GM21367 (cell line): Measurements from ENCODE around the gene WIPF1.

Source experiments
- ATAC-seq: cut with Tn5 transposase; IDR thresholded peaks from one replicate; pipeline ENCODE4 v1.9.1; 2021; ENCODE audit not compliant: unreplicated experiment

The WIPF1 gene

DNA sequence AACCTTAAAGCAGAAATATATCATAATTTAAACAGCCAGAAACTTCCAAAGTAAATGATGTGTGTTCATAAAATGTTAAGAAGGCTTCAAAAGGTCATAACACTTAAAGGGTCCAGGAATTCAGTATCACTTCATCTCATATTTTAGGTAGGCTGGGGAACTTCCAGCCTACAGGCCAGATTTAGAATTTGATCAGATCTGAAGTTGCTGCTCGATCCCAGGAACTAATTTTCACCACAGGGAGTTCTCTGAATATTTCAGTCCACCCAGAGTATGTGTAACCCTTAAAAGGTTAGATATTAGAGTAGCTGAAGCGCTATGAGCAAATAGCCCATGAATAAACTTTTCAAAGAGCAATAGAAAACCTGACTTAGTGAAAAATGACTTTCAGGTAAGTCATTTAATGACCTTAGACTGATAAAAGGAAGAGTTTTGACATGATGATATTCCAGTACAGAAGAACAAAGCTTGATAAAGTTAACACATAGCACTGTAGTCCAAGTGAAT lies 1.7 kb downstream of the WIPF1 start:
- no peak for ATAC-seq

DNA sequence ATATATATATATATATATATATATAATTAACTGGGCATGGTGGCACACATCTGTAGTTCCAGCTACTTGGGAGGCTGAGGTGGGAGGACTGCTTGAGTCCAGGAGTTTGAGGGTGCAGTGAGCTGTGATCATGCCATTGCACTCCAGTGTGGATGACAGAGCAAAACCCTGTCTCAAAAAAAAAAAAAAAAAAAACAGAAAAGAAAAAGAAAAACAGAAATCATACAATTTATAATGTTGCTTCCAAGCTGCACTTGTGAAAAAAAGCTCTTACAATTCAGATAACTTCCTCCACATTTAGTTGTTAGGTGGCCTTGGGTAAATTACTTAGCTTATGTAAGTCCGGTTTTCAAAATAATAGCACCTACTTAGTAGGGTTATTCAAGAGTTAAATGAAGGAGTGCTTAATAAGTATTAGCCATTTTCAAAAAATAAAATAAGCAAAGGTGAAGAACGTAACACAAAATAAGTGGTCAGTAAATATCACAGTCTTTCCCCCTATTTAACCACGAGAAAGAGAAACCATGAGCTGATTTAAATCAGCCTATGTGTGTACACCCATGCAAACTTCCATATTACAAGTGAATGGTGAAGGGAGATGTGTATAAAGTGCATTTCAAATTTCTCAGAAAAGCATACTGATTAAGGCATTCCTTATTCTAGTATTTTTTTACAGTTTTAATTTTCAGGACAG lies 2.3 kb downstream of the WIPF1 start:
- no peak for ATAC-seq

DNA sequence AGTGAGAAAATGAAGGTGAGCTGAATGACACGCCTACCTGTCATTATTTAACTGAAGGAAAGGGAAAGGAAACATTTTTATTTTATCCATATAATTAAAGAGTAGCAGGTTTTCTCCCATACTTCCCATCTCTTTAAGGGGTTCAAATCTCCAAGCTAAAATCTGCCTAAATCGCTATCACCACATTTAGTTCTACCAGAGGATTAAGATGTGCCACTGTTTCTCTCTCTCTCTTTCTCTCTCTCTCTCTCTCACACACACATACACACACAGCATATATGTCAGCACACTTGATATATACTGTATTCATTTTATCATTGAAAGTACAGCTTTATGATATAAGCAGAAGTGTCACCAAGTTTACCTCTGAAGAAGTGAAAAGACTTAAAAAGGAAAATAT lies 3.1 kb downstream of the WIPF1 start:
- no peak for ATAC-seq

DNA sequence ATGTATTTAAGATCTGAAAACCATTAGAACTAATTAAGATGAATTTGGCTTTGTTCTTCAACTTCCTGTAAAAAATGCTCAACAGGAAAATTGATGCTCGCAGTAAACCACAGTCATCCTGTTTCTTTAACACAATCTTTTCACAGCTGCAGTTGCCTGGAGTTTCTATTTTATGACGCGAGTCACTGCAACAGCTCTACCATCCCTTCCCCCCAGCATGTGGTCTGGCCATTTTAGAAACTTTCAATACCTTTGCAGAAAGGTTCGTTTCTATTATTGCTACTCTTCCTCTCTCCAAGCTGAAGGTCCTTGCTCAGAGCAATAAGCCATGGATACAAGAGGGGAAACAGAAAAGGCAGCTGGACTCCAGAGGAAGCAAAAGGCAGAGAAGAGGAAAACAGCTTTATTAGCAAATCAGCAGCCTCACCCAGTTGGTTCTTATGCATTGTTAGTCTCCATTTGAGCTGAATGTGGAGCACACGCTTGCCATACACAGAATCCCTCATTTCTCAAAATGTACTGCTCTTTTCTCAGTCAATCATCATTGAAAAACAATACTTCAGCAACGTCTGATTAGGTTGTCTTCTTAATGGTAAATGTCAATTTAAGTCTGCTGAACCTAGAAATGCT lies 3.9 kb downstream of the WIPF1 start:
- ATAC-seq, result peak; percentile 54

DNA sequence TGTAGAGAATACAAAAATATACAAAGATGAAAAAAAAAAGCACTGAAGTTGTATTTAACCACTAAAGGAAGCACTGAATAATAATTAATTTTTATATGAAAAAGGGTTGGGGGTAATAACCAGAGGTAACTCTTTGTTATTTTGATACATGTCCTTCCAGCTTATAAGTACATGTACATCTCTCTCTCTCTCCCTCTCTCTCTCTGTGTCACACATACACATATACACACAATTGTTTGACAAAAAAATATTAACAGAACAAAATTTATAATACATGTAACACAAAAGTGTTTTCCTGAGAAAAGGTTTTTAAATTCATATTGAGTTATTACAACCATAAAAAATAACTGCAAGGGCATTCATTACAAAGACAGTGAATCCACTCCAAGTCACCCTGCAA lies 4.6 kb downstream of the WIPF1 start:
- no peak for ATAC-seq

DNA sequence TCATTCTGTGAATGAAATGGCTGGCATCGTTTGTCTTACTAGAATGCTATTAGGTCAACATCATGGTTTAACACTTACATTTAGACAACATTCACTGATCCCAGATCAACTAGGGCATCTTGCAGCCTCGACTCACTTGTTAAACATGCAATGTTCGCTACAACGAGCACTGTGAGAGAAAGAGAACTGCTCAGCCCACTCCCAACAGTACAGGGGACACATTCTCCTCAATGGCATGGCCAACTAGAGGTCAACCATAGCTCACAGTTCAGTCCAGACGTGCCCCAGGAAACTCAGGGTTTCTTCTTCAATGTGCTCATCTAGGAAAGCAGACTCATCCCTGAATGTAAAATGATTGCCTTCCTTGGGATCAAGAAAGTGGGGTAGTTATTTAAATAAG lies 5.9 kb downstream of the WIPF1 start:
- ATAC-seq, result no peak

DNA sequence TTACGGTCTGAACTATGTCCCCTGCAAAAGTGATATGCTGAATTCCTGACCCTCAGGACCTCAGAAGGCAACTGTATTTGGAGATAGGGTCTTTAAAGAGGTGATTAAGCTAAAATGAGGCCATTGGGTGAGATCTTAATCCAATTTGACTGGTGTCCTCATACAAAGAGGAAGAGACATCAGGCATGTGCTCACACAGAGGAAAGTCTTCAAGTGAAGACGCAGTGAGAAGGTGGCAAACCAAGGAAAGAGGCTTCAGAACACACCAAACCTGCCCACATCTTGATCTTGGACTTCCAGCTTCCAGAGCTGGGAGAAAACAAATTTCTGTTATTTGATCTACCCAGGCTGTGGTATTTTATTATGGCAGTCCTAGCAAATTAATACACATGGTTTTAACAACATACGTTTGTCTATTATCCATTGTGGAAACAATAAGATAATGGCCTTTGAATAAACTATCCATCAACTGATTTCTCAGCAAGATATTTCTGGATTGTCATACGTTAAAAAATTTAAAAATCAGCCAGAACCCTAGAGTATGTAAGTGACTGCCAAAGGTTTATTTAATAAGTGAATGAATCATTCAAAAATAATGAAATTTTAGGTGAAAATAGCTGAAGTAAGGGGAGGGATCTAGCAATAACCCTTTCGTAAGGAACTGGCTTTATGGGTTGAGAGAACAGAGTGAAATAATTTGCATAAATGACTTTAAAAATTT lies 6.5 kb downstream of the WIPF1 start:
- no peak for ATAC-seq

DNA sequence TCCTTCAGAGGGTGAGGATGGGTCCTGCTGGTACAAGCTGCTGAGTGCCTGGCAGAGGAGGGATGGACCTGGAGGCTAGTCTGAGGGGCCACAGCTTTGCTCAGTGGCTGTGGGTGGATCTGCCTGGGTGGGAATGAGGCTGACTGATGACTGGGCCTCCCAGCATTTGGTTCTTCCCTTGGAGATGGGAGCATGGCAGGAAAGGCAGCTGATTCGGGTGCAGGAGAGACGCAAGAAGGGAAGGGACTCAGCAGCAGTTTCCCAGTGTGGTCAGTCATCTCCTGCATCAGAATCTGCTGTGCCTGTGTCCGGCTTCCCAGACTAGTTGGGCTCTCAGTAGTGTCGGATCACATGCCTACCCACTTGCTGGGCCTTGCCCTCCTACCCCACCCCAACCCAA lies 7.3 kb downstream of the WIPF1 start:
- ATAC-seq, result no peak

DNA sequence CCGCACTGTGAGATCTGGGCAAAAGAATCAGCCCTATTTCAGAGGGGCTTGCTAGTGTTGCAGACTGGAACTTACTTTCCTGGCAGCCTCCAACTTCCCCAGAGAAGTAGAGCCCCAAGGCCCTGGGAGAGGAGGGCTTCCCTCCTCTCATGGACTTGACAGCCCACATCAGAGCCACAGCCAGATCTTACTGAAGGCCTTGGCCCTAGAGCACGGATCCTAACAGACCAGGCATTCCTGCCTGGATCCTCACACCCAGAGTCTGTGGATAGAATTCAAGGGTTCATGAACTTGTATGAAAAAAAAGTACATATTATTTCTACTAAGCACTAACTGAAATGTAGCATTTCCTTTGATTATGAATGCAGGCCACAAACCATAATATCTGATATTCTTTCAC lies 8.3 kb downstream of the WIPF1 start:
- no peak for ATAC-seq

DNA sequence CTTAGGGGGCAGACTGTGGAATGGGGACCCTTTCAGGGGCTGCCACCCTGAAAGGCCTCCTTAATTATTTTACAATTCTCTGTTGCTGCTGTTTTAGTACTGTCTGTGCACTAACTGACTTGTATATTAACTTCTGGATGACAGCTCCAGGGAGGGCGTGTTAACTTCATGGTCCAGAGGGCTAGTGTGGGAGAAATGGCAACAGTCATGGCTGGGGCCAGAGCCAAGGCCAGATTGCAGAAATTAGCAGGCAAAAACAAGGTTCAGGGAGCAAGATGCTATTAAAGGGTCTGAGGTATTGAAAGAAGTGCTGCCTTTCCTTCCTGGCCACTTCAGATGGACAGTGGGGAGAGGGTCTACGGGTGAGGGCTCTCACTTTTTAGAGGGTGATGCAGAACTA lies 9.1 kb downstream of the WIPF1 start:
- ATAC-seq, result no peak

DNA sequence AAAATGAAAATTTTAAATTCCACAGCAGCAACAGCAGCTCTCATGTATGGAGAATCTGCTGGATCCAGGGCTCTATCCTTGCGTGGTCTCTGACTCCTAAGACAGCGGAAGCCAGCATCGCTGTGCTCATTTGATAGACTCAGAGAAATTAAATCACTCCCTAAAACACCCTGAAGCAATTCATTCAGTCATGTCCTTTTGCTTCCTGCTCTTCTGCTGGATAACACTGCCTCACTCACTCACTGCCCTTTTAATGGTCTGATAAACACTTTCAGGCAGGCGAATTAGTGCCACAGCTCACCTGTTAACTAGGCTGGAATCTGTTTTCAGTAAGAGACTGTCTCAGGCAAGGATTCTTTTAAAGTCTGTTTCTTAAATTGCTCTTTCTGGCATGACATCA lies 10.0 kb downstream of the WIPF1 start:
- no peak for ATAC-seq

DNA sequence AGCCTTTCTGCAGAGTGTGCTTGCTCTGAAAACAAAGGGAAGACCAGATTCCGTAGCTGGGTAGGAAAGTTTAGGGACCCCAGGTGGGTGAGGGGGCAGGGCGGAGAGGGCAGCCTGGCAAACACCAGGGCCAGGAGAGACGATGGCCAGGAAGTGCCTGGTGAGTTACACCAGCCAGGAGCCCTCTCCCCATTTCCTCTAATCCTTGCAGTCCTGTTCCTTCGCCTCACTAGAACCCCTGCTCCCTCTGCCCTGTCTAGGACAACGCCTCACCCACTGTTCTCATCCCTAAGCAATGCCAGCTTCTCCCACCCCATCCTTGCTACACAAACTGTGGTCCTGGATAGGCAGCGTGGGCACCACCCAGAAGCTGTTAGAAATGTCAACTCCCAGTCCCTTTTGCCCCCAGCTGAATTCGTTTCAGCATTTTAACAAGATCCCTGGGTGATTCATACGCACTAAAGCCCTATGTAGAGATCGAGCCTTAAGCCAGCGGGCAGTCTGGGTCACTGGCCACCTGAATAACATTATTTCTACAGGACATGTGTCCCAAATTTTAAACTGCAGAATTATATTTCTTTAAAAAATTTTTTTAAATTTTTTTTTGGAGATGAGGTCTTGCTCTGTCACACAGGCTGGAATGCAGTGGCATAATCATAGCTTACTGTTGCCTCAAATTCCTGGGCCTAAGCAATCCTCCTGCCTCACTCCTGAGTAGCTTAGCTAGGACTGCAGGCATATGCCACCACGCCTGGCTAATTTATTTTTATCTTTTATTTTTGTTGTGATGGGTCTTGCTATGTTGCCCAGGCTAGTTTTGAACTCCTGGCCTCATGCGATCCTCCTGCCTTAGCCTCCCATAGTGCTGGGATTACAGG lies 10.9 kb downstream of the WIPF1 start:
- no peak for ATAC-seq

DNA sequence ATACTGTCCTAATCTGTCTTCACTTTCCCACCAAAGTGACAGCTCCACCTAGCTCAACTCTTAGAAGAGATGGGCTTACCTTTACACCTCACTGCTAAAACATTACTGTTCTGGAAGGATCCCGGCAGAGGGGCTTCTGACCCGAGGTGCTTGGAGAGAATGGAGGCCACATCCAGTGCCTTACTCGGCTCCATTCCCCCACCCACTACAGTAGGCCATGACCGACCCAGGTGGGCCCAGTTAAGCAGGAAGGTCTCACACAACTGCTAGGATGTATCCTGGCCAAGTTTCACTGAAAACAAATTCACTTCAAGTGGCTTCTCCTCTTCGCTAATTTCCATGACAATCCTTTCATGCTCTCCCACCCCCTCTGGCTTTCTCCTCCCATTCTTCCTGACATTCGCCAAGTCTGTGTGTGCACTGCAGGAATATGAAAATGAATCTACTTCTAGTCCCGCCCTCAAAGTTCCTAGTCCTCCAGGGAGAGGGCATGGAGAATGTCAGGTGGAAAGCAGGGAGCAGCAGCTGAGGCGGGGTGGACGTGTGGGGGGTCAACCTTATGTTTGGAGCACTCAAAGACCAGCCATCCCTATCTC lies 11.8 kb downstream of the WIPF1 start:
- no peak for ATAC-seq

DNA sequence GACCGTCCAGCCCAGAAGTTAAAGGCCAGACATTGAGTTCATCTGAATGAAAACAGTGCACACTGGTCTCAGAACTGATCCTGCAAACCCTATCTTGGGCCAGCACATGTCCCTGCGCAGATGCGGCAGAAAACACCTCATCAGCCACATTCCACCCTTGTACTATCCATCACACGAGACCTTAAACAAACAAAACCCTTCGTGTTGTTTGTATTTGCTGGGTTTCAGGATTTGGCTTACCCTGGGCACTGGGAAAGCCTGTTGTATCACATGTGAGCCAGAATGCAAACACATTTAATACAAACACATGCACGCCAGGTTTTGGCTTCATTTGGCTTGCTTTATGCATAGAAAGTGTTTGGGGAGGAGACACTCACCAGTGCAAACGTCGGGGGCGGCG lies 12.5 kb downstream of the WIPF1 start:
- no peak for ATAC-seq

DNA sequence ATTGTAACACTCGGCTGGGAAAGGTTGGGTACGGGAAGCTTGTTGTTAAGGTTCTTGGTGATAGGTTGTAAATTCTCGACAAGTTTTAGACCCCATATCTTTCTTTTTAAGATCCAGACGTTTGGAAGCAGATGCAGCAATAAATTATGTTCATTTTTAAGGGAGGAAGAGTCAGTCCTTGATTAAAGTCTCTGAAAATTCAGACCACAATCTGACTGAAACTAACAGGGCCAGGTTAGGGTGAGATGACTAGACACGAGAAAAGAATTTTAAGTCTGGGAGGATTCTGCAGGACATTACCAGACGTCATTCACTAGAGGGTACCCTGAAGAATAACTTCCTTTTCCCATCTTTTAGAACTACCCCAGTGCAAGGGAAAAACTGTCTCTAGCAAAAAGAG lies 16.1 kb downstream of the WIPF1 start:
- ATAC-seq, result peak; percentile 40

DNA sequence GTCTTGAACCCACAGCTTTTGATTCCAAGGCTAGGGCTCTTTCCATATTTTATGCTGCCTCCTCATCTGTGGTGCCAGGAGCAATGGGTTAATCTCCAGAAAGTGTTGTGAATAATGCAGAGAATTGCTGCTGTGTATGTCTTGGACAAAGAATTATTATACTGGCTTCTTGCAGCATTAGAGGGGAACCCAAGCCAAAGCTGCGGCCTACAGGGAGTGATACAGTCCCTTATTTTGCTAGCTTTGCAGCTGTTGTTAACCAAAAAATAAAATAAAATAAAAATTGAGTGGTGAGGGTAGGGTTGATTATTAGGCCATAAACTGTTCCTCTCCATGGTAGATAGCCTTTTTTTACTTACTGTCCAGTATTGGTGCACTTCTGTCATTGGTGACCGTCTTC lies 16.7 kb downstream of the WIPF1 start:
- no peak for ATAC-seq

DNA sequence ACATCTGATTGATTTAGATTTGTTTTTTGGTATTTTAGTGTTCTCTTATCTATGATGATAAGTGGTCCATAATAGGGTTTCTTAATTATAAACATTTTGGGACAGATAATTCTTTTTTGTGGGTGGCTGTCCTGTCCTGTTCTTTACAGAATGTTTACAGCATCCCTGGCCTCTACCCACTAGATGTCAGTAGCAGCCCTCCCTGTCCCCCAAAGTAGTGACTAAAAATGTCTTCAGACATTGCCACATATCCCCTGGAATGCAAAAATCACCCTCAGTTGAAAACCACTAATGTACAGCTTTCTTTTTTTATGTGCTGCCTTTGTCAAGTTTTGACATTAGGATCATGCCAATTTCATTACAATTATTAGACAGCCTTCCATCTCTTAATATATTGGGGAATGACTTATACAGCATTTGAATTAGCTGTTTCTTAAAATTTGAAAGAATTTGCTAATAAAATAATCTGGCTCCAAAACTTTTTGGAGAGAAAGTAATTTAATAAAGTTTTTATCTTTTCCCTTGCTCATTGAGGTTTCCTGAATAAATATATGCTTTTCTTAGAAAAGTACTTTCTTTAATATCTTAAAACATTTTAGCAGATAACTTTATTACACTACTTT lies 19.5 kb downstream of the WIPF1 start:
- ATAC-seq, result no peak

DNA sequence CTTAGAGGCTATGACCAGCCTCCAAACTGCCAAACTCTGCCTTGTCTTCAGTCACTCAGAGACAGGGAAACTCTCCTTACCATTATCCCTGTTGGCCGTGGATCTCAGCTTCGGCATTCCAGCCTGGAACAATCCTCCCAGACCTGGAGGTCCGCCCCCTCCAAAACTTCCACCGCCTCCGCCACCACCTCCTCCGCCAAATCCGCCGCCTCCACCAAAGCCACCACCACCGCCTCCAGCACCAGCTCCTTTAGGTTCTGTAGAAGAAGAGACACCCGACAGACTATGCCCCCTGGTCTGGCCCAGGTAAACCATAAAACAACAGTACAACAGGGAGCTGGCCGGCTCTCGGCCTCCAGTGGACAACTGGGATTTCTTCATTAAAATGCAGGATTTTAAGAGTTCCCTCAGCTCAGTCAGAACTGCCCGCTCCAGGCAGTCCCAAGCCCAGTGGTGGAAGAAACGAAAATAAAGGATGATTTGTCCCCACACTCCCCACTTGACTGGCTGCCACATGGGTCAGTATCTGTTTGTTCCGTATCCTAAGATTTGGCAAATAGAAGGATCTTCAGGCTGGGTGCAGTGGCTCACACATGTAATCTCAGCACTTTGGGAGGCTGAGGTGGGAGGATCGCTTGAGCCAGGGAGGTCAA lies 22.4 kb downstream of the WIPF1 start:
- no peak for ATAC-seq

DNA sequence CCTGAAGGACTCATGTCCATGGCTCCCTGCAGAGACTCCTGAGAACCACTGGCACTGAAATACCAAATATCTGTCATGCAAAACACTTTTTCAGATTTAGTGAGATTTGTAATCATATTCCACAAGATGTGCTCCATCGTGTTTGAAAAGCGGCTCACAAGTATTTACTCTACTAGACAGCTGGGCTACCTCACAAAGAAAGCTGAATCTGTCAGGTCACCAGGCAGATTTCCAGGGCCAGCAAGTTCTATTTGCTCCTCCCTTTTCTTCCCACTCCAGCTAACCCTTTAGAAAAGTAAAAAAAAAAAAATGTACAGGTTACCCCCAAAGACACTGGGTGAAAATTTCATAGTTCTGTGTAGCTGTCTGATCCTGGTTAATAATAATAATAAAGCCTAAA lies 22.9 kb downstream of the WIPF1 start:
- ATAC-seq, result no peak

DNA sequence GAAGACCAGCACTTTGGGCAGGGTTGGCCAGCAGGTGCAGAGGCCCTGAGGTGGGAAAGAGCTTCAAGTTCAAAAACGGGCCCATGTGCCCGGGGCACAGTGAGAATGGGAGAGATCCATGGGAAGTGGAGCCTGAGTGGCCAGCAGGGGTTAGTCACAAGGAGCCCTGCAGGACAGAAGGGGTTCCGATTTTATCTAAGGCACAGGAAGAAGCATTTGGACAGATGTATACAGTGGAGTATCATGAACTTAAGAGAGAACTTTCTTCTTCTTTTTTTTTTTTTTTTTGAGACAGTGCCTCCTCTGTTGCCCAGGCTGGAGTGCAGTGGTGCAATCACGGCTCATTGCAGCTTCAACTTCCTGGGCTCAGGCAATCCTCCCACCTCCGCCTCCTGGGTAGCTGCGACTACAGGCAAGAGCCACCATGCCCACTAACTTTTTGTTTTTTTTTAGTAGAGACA lies 24.0 kb downstream of the WIPF1 start:
- ATAC-seq, result no peak
